ENCODE data around the gene LAPTM5. TPM values are rescaled to one million over a fixed set of nuclear protein-coding genes. Genes with fewer than 3 reads are reported as not detected.

LAPTM5 gene
- total RNA-seq, 1 experiment from 2014 or later: 1.5 TPM

DNA sequence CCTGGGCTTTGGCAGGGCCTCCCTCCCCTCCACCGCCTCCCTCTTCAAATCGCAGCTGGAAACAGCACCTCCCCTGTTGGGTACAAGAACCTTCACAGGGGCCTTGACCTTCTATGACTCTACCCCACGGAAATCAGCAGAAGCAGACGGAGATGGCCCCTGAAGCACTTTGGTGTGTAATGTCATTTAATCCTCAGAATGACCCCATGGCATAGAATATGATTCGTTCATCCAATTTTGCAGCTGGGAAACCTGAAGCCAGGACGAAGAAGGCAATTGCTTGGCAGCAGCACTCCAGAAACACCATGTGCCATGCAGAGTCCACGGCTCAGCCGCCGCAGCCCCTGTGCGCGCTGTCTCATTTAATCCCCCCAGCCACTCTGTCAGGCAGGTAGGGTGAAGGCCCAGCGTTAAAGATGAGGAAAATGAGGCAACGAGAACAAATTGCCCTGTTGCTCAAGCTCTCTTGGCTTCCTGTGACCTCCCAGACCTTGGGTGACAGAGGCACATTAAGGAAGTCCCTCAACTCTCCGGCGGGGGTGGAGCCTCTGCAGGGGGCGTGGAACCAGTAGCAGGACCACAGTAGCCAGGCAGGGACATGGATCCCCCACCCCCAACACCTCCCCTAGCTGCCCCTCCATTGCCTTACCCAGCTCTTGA, 25.8 kb upstream of the LAPTM5 start:
- Histone ChIP-seq H3K4me2 (ENCODE audit: low read length) (peak overlapping the region; percentile 70), H3K79me2 (ENCODE audit: insufficient read depth, low read length) (no peaks in the 10 kb centered on the region), H3K9me2 (ENCODE audit: insufficient read depth) (no peaks in the 10 kb centered on the region), H4K20me1 (ENCODE audit: insufficient read depth) (no peaks in the 10 kb centered on the region), H3K27me3 (ENCODE audit: insufficient read depth, low read length) (no peaks in the 10 kb centered on the region), H3K36me3 (ENCODE audit: control insufficient read depth in 1 of 2, insufficient read depth in 2 of 2, low read length in 2 of 2) (no peaks in the 10 kb centered on the region), H3K9me3 (ENCODE audit: control insufficient read depth in 1 of 2, insufficient read depth in 1 of 2, low read depth in 1 of 2, low read length in 2 of 2) (no peaks in the 10 kb centered on the region), H3K27ac (ENCODE audit: low read depth, low read length) (no peak overlapping the region), H3K4me1 (ENCODE audit: control insufficient read depth in 1 of 2, insufficient read depth in 2 of 2, low read length in 2 of 2) (peaks cover 14 to 38% of the 10 kb centered on the region in 2 experiments; a peak in 3 of 4 replicates), H3K9ac (ENCODE audit: low read length) (no peak overlapping the region), H3K4me3 (replicated peaks in 1 of 2; ENCODE audit: low read depth in 1 of 2, low read length in 2 of 2) (no peak overlapping the region), H2AFZ (ENCODE audit: low read depth, low read length, poor library complexity, severe bottlenecking) (no peak overlapping the region)
- ATAC-seq (peak; percentile 13), DNase-seq (ENCODE audit: low read depth, low spot score) (no peak)
- RAD21 ChIA-PET (ENCODE audit: low non-redundant PET in 1 of 2, low total read pairs in 2 of 2, uncharacterized antibody in 2 of 2, unreplicated experiment in 2 of 2): interaction anchor here (0.8 to 1.6 kb wide), 3 partner anchors 65 to 128 kb away, joined by 3 to 6 read pairs (median 5); no protein-coding TSS in a partner anchor
- POLR2A ChIA-PET: interaction anchor here (1.0 to 2.0 kb wide), 4 partner anchors 63 to 127 kb away, joined by 3 to 11 read pairs (median 6); no protein-coding TSS in a partner anchor
- intact Hi-C loops (cut with micrococcal nuclease): loop anchor here (1.0 to 5.0 kb wide), 2 partner anchors 64 to 144 kb away; no protein-coding TSS in a partner anchor
- TF ChIP-seq FOSL1 (IDR thresholded peaks at IDR 0.05; ENCODE audit: low read depth) (no peak), SRF (IDR thresholded peaks at IDR 0.05; ENCODE audit: low read depth) (no peak), POLR2AphosphoS5 (IDR thresholded peaks at IDR 0.05; ENCODE audit: low read depth, low read length) (no peak), MAX (IDR thresholded peaks at IDR 0.05) (no peak), SP1 (IDR thresholded peaks at IDR 0.05; ENCODE audit: low read depth) (no peak), YY1 (IDR thresholded peaks at IDR 0.05; ENCODE audit: extremely low read depth, insufficient replicate concordance, low read depth, low read length) (no peak)
- TF ChIP-seq, protein P1, sequence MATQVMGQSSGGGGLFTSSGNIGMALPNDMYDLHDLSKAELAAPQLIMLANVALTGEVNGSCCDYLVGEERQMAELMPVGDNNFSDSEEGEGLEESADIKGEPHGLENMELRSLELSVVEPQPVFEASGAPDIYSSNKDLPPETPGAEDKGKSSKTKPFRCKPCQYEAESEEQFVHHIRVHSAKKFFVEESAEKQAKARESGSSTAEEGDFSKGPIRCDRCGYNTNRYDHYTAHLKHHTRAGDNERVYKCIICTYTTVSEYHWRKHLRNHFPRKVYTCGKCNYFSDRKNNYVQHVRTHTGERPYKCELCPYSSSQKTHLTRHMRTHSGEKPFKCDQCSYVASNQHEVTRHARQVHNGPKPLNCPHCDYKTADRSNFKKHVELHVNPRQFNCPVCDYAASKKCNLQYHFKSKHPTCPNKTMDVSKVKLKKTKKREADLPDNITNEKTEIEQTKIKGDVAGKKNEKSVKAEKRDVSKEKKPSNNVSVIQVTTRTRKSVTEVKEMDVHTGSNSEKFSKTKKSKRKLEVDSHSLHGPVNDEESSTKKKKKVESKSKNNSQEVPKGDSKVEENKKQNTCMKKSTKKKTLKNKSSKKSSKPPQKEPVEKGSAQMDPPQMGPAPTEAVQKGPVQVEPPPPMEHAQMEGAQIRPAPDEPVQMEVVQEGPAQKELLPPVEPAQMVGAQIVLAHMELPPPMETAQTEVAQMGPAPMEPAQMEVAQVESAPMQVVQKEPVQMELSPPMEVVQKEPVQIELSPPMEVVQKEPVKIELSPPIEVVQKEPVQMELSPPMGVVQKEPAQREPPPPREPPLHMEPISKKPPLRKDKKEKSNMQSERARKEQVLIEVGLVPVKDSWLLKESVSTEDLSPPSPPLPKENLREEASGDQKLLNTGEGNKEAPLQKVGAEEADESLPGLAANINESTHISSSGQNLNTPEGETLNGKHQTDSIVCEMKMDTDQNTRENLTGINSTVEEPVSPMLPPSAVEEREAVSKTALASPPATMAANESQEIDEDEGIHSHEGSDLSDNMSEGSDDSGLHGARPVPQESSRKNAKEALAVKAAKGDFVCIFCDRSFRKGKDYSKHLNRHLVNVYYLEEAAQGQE (IDR thresholded peaks at IDR 0.05; ENCODE audit: low read depth): no peak
- CTCF ChIA-PET: interaction anchor here (1.0 to 6.3 kb wide), 16 partner anchors 10 to 403 kb away, joined by 3 to 95 read pairs (median 6); no protein-coding TSS in a partner anchor
- BruUV-seq (replicated peaks): no TSS peak

Measured in HCT116 (cell line).